GM12873 (cell line): ENCODE data around the gene FA2H.

Experiments used
- TF ChIP-seq, protein P1 (sequence below): IDR thresholded peaks from 2 replicates; pipeline ENCODE4 v1.5.1; 2012; ENCODE audit warnings: low read depth, mild to moderate bottlenecking, moderate library complexity, low read length, control low read depth; ENCODE audit not compliant: insufficient read depth; ENCODE audit errors: missing control alignments

Gene FA2H

DNA sequence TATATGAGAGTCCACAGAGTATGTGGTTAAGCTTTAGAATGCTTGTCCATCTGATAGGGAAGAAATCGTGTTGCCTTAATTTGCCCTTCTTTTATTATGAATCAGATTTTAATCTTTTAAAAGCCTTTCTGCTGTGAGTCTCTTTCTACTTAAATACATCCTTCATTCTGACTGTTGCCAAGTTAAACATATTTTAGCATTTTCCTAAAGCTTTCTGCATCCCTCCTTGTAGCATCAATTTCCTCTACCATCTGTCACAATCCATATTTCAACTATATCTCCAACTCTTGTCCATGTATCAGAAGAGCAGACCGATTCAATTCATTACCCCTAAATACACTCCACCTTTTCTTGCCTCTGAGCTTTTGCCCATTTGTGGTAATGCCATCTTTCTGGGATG lies 20.5 kb upstream of the FA2H start:
- TF ChIP-seq, protein P1, sequence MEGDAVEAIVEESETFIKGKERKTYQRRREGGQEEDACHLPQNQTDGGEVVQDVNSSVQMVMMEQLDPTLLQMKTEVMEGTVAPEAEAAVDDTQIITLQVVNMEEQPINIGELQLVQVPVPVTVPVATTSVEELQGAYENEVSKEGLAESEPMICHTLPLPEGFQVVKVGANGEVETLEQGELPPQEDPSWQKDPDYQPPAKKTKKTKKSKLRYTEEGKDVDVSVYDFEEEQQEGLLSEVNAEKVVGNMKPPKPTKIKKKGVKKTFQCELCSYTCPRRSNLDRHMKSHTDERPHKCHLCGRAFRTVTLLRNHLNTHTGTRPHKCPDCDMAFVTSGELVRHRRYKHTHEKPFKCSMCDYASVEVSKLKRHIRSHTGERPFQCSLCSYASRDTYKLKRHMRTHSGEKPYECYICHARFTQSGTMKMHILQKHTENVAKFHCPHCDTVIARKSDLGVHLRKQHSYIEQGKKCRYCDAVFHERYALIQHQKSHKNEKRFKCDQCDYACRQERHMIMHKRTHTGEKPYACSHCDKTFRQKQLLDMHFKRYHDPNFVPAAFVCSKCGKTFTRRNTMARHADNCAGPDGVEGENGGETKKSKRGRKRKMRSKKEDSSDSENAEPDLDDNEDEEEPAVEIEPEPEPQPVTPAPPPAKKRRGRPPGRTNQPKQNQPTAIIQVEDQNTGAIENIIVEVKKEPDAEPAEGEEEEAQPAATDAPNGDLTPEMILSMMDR: no peak

DNA sequence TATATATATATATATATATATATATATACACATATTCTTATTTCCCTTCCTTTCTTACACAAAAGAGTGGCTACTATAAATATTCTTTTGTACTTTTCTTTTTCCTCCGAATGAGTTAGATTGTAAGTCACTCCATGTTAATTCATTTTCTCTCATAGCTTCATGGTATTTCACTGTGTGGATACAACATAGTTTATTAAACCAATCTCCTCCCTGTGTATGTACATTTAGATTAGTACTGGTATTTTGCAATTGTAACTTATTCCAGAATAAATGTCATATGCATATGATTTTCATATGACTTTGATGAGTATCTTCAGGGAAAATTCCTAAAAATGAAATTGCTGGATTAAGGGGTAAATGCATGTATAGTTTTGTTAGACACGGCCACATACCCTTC lies 20.0 kb upstream of the FA2H start:
- TF ChIP-seq, protein P1: no peak

DNA sequence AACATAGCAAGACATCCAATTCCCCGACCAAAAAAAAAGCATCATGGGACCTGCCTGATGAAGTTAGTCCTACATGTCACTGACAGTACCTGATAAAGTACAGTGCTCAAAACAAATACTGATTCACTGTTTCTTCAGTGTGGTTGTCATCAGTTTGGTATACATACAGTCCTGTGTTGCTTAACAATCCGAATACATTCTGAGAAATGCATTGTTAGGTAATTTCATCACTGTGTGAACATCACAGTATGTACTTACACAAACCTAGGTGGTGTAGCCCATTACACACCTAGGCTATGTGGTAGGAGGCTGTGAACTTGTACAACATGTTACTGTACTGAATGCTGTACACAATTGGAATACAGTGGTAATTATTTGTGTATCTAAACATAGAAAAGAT lies 19.0 kb upstream of the FA2H start:
- TF ChIP-seq, protein P1: no peak

DNA sequence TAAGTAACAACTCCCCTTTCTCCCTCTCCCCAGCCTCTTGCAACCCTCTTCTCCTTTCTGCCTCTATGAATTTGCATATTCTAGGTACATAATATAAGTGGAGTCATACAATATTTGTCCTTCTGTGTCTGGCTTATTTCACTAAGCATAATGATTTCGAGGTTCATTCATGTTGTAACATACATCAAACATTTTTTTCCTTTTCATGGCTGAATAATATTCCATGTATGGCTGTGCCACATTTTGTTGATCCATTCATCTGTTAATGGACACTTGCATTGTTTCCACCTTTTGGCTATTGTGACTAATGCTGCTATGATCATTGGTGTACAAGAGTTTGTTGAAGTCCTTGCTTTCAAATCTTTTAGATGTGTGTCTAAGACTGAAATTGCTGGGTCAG lies 17.6 kb upstream of the FA2H start:
- TF ChIP-seq, protein P1: no peak

DNA sequence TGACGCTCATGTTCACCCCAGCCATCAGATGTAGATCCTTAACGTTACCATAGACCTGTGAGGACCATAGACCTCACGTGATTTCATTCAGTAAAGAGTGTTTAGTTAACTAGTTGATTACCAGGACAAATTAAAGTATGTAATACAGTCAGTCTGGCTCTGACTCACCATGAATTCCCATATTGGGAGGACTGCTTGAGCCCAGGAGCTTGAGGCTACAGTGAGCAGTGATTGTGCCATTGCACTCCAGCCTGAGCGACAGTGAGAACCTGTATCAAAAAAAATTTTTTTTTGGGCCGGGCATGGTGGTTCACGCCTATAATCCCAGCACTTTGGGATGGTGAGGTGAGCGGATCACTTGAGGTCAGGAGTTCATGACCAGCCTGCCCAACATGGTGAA lies 13.5 kb upstream of the FA2H start:
- TF ChIP-seq, protein P1: no peak

DNA sequence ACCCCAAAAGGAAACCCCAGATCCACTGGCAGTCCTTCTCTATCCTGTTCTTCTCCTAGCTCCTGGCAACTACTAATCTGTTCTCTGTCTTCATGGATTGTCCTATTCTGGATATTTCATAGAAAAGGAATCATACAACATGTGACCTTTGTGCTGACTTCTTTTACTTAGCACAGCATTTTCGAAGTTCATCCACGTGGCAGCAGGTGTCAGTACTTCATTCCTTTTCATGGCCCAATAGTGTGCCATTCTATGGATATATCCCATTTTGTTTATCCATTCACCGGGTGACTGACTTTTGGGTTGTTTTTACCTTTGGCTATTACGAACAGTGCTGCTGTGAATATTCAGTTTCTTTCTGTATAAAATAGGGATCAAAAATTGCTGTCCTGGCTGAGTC lies 10.4 kb upstream of the FA2H start:
- TF ChIP-seq, protein P1: no peak

DNA sequence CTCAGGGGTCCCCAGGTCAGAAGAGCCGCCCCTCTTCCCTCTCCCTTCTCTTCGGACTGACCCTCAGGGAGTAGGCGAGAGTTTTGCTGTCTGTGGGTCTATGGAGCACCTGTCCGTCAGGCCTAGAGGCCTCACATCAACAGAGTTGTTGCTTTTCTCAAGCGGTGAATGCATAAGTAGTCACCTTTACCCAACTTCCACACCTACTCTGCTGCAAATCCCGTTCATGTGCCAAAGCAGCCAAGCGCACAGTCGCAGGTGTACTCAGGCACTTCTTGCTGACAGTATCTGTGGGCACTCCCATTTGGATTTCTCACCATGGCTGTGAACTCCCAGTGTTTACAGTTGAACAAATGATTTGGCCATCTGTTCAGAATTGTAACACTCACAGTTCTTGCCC lies 4.0 kb upstream of the FA2H start:
- TF ChIP-seq, protein P1: no peak
